Stimulated activated CD8-positive, alpha-beta memory T cell treated with anti-CD3 and anti-CD28 coated beads, Interleukin-4, amount 100 ng/mL, for 24 hours (primary cell): ENCODE results near the gene ZCCHC14.
"Not testable (repeated sequence)": the region's sequence is repeated elsewhere in the genome, so short reads cannot be mapped to it uniquely, and the experiment has no call there.

ENCODE experiments used
- DNase-seq: peaks from one replicate; pipeline ENCODE4 v3.0.0-alpha.2; 2020; ENCODE audit warnings: low read depth

ZCCHC14 gene

DNA sequence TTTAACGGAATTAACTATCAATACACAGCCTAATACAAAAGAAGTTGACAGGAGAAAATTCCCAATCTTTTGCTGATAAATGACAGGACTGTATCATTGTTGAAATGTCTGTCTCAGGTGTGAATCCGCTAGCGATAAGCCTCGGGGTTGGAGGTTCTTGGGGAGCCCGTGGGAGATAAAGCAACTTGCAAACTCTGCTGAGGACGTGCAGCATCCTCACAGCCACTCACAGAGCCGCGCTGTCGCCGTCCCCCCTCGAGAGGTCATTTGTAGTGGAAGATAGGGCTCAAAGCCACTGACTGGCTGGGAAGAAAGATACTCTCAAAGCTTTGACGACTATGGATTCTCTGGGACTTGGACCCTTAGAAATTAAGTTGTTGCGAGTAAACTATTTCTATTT lies 83.7 kb downstream of the ZCCHC14 start:
- DNase-seq, result no peak

DNA sequence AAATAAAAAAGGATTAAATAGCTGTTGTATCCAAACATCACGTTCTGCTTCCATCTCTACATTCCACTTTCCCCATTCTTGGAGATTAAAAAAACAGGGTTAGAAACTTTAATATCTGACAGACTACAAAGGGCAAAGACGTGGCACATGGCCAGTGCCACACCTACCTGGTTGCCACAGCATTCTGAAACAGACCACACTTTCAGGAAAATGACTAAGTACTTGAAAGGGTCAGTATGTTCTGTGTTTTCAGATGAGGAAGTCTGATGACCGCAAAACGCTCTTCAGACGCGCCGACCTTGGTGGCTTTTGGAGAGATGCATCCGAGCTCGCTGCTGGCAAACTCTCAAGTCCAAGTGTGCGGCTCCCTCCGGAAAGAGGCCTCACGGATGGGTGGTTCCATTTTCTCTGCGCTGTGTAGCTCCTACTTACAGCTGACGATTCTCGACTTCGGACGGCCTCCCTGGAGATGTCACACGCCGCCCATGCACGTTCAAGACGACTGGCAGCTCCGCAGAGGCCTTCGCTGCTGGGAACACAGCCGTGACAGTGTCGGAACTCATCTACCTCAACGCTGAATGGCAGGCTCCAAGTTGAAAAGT lies 85.2 kb downstream of the ZCCHC14 start:
- DNase-seq, result no peak

DNA sequence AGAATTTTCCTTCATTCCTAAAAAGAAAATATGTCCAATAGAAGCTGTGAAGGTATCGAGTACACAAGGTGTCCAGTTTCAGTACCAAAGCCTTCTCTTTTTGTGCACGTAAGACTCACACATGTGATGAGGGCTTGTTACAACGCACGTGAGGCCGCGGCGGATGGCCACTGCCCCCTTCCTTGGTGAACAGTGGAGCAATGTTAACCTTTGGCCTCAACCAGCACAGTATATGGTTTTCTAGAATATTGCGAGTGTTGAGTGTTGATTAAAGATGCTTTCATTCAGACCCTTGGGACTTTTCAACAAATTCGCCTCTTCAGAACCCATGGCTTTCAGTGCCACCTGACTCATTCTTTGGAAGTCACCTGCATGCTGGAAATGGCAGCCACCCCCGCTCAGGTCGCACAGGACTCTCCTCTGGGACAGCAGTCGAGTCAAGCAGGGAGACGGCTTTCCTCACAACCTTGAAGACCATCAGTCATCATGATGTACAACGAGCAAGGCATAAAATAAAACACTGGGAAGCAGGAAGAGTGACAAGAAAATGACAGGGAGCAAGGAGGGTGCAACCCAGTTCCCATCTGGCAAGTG lies 86.2 kb downstream of the ZCCHC14 start:
- no peak for DNase-seq

DNA sequence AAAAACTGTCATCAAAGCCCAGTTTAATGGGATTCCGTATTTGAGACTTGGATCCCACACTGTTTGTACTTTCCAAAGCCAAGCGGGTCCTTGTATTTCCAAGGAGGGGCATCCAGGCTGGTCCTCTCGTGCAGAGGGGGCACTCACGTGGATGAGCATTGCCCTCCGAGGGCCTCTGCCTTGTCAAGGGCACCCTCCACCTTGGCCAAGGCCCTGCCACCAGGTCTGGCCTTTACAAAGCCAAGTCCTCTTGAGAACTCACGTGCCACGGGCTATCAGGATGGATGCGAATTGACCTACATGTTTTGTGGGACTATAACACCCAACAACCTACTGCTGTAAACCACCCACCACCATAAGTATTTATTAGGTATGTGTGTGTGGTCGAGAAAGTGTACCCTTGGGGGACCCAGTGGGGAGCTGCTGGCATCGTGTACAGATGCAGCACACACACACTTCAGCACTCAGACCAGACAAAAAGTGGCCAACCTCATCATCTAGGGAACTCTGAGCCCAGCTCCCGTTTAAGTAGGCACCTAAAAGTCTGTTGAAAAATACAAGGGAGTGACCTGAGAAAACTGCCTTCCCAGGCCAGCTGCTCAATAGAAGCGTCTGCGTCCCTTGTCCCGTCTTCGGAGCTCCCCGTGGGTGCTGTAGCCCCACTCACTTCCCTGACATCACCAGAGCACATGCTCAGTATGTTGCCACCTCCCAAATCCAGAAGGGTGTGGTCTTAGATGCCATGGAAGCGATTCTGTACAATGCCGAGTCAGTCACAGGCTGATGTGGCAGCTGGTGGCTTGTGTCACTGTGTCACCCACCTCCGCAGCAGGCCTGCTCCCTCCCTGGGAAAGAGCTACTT lies 87.8 kb downstream of the ZCCHC14 start:
- no peak for DNase-seq

DNA sequence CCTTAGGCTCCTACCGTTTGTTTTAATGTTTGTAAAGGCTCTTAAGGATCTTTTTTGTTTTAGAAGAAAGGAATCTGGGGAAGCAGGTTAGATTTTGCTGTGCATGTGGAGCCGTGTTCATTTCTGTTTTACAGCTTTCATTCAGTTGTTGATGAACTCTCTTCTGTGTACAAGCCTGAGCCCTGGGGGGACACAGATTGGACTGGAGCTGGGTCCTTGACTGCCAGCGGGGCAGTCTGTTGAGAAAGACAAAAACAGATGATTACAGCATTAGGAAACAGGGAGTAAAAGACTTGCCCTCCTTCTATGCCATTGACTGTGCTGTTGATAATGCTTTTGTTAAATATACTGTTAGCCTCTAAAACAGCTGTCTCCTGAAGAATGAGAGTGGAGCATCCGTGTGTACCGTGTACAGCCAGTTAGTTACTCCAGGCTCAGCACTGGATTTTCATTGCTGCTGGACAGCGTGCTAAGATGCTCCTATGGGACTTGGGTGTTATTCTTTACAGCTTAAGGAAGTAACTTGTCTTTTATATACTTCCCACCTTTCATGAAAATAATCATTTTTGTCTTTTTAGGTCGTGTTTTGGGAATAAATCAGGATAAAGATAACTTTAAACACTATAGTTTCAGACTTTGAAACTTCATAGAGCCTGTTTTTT lies 97.5 kb downstream of the ZCCHC14 start:
- no peak for DNase-seq

DNA sequence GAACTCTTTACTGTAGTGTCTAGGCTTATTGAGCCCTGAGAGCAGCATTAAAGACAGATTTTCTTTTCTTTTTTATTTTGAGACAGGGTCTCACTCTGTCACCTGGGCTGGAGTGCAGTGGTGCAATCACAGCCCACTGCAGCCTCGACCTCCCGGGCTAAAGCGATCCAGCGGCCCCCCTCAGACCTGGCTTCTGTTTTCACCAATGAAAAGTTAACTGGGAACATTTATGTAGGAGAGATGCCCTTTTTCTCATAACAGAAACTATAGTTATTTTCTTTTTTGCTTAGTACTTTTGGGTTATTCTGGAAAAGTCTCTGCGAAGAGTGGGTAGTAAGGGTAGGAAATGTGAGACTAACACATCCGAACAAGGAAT lies 99.2 kb downstream of the ZCCHC14 start:
- no peak for DNase-seq

DNA sequence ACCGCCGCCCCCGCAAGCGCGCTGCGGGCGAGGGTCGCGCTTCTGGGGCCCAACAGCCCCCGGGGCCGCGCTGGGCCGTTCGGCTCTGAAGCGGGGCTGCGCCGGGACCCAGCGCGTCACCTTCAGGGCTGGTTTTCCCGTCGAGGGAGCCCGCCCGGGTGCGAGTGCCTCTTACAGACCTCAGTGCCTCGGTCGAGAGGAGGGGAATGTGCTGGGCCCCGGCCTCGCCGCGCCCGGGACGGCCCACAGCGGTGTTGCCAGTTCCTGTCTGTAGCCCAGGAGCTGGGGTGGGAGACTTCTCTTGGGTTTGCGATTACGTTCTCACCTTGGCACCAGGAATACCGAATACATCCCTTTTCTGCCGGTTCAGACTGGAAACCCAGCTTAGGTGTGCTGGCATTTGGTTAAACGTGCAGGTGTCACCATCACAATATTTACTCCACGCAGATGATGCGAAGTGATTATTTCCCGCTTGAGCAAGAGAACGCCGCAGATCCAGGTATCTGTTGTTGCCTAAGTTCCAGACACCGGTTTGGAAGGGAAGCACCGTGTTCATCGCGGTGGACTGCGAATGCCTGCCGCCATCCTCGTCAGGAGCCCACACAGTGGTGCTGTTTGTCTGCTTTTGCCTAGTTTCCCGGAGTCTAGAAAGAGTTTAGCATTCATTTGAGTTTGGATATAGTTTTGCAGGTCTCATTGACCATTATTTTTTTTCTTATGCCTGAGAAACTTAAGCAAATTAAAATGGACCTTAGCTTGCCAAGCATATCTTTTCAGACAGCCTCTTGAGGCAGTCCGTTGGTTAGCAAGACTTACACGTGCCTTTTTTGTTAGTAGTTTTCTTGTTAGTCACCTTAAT lies 99.8 kb downstream of the ZCCHC14 start:
- DNase-seq, result peak; percentile 20

DNA sequence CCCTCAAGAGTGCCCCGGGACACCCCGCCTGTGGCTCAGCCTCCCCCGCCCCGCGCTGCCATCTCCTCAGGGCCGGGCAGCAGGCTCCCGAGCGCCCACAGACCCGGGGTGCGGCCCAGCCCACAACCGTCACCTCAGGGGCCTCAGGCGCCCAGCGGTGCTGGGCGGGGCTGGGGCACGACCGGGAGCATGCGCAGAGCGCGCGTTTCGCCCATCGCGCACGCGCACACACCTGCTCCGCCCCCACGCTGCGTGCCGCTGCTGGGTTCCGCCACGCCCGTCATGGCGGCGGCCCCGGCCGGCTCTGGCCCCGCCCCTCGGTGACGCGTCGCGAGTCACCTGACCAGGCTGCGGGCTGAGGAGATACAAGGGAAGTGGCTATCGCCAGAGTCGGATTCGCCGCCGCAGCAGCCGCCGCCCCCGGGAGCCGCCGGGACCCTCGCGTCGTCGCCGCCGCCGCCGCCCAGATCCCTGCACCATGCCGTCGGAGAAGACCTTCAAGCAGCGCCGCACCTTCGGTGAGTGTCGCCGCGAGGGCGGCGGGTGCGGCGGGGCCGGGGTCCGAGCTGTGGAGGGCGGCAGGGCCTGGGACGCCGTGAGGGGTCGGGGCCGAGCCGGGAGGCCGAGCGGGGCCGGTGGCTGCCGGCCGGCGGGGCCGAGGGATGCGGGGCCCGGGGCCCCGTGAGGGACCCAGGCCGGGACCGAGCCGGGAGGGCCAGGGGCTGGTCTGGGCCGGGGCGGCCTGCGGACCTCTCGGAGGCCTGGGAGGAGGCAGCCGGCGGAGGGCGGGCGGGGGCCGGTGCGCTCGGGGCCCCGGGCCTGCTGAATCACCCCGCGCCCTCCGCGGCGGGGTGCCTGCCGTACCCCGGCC lies 100.6 kb downstream of the ZCCHC14 start, which contains the start of gene MAP1LC3B:
TSS of gene MAP1LC3B (plus strand) at position 387 of the 871 bp plus-strand sequence. CDS start at position 479, 92 bp downstream.
- peak; percentile 97 for DNase-seq

DNA sequence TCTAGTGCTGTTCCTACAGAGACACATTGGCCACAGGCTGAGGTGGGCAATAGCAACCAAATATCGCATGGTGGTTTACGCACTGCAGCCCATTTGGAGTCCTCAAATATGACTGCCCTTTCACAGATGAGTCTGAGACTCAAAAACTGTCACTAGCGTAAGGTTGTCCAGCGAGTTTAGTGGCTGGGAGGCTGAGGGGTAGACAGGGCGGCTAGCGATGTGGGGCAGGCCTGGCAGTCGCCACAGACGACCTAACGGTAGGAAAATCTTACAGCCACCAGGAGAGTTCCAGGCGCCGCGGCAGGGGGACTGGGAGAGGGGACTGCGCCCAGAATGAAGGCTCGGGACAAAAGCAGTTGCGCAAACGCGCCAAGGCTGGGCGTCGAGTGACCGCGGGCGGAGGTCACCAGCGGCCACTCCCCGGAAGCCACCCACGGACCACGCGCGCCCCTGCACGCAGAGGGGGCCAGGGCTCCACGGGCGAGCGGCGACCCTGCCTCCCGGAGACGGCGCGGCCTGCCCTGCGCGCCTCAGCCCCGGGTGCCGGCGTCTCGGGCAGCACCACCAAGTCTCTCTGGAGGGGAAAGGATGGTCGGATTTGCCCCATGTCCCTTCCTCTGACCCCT lies 101.4 kb downstream of the ZCCHC14 start:
- no peak for DNase-seq

DNA sequence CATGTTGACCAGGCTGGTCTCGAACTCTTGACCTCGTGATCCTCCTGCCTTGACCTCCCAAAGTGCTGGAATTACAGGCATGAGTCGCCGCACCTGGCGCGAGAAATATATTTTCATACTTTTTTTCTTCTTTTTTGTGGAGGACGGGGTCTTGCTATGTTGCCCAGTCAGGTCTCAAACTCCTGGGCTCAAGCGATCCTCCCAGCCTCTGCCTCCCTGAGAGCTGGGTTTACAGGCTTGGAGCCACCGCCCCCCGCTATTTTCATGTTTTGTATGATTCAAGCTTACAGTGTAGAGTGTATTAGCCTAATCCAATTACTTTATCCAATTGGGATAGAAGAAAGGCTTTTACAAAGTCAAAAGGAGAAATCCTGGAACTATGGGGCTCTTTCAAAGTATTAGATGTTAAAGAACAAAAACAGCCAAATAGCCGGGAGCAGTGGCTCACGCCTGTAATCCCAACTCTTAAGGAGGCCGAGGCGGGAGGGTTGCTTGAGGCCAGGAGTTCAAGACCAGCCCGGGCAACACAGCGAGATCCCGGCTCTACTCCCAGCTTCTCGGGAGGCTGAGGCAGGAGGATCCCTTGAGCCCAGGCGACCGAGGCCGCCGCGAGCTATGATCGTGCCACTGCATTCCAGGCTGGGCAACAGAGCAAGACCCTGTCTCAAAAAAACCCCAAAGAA lies 102.0 kb downstream of the ZCCHC14 start:
- DNase-seq, result no peak

DNA sequence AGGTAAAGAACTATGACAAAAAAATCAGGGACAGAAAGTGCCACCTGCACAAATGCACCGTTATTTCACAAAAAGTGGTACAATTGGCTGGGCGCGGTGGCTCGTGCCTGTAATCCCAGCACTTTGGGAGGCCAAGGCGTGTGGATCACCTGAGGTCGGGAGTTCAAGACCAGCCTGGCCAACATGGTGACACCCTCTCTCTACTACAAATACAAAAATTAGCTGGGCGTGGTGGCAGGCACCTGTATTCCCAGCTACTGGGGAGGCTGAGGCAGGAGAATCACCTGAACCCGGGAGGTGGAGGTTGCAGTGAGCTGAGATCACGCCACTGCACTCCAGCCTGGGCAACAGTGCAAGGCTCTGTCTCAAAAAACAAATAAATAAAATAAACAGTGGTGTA lies 102.9 kb downstream of the ZCCHC14 start:
- not testable (repeated sequence) for DNase-seq

DNA sequence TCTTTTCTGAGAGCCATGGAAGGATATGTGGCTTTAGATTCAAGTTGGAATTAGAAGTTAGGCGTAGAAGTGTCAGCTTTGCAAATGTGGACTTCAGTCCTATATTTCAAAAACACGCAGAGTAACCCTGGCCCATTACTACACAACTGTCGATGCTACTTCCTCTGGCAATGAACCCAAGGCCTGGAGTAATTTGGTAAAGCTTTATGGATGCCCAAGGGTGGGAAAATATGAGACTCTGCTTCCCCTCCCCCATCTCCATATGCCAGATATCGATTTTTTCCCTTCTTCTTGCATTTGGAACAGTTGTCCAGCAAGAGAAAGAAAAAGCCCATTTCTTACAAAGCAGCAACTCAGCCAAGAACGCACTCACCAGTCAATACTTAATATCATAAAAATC lies 103.6 kb downstream of the ZCCHC14 start:
- no peak for DNase-seq

DNA sequence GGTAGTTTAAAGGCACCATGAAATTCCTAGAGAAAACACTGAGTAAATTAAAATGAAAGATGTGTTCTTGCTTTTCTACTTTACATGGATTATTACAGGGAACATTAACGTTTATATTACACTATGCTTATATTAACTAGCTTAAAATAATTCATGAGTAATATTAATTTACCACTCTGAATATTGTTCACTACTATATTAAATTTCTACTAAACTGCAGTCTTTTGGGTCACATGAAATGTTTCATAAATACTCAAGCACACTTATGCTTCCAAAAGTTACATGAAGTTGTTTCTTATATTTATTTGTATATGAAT lies 104.0 kb downstream of the ZCCHC14 start:
- no peak for DNase-seq

DNA sequence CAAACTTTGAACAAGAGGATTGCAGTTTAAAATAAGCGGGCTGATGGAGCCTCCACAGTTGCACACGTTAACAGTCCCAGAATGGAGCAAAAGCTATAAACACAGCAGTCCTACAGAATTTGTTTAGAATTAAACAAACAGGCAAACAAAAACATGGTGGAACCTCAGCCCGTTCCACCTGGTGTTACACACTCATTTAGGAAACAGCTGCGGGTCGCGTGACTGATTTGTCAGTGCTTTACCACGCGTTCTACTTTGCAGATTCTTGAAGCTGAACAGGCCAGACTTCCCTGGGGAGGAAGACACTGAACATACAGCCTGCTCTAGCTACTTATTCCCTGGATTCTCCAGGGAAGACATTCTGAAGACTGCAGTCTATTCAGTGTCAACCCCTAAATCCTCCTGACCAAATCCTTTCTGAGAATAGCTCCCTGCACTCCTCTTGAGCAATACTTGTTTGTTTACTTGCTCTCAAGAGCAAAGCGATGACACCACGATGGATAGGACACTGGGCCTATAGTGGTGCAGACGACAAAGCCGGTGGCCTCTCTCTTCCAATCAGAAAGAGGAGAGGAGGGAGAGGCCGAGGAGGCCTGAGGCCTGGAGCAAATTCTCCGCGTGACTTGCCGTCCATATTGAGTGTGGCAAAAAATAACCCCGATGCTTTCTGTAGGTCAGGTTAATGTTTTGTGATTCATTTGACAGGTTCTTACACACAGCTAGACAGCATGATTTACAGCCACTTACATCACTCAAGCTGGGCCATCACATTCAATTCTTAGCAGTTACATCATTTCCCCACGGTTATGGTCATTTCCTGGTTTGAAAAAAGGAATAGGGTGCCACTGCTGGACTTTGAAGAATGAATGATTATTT lies 104.6 kb downstream of the ZCCHC14 start:
- DNase-seq, result peak; percentile 73

DNA sequence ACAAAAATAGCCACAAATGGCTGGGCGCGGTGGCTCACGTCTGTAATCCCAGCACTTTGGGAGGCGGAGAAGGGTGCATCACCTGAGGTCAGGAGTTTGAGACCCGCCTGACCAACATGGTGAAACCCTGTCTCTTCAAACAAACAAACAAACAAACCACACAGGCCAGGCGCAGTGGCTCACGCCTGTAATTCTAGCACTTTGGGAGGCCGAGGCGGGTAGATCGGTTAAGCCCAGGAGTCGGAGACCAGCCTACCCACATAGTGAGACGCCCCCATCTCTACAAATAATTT lies 108.0 kb downstream of the ZCCHC14 start:
- not testable (repeated sequence) for DNase-seq

DNA sequence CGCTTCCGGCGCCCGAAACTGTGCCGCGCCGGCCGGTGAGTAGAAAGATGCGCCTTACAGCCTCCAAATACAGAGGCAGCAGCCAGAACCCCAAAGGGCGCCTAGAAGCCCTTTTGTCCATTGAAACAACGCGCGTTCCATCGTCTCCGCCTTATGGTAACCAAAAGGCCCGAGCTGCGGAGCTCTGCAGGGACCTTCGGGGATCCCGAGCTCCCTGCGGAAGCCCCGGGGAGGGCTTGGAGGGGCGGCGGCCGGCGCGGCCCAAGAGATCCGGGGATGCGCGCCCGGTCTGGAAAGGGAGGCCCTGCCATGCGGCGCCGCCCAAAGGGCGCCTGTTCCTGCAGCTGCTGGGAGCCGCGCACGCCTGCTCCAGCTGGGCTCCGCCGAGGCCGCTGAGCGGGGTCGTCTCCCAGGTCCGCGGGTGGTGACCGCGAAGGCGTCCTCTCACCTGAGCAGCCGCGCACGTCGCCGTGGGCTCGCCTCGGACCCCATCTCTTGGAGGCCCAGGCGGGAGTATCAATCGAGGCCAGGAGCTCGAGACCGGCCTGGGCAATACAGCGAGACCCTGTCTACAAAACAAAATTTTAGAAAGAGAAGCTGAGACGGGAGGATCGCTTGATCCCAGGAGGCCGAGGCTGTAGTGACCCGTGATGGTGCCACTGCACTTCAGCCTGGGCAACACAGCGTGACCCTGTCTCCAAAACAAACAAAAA lies 108.5 kb downstream of the ZCCHC14 start:
- peak; percentile 32 for DNase-seq

DNA sequence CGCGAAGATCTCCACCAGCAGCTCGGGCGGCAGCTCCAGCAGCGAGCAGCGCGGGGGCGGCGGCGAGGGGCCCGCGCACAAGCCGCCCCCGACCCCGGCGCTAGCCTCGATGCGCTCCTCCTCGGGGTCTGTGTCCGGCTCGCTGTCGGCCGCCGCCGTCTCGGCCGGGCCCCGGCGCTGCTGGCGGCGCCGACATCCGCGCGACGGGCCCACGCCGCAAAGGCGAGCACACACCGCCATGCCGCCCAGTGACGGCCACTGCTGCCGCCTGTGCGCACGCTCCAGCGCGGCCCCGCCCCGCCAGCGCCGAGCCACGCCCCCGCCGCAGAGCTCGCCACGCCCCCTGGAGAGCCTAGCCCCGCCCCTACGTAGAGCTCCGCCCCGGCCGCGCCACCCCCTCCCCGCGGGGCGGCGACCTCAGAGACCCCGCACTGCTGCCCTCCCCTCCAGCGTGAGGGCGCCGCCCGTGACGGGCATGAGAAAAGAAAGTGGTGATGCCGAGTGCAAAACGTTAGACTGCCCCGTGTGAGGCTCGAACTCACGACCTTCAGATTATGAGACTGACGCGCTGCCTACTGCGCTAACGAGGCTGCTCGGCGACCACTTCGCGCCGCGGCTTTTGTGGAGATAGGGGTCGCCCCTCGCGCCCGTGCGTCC lies 109.2 kb downstream of the ZCCHC14 start, which contains the start of gene FBXO31:
TSS of gene FBXO31 (minus strand) at position 272 of the 657 bp plus-strand sequence. CDS start at position 240, 32 bp downstream.
- peak; percentile 87 for DNase-seq
